GM12878 (cell line): ENCODE measurements around the gene POLE4. TPM values are rescaled to one million over a fixed set of nuclear protein-coding genes. Genes with fewer than 3 reads are reported as not detected.

ENCODE experiments used
- ATAC-seq: fragments of 200-7000 bp; cut with Tn5 transposase; 3 replicates; pipeline ENCODE4 v1.9.1; 2020; ENCODE audit warnings: mild to moderate bottlenecking, moderate library complexity
- BruUV-seq: library from RNA; stranded (reverse); fragments of 400-500 nt; replicated peaks from 2 replicates; lab custom pipeline; 2021; lab: Mats Ljungman, UMichigan
- CTCF ChIA-PET: fragments of 300-600 bp; sonication (Branson Sonifier 250); formaldehyde crosslinking; extraction: SDS; loops from one replicate; lab custom pipeline; 2021; ENCODE audit warnings: inconsistent platforms; lab: Yijun Ruan, JAX
- POLR2A ChIA-PET: fragments of 350-600 bp; formaldehyde crosslinking; extraction: SDS; loops from one replicate; lab custom pipeline; 2021; ENCODE audit warnings: inconsistent platforms; lab: Charles Lee
- RAD21 ChIA-PET: fragments of 300-600 bp; sonication (Branson Sonifier 250); formaldehyde crosslinking; loops from one replicate; lab custom pipeline; 2023; ENCODE audit warnings: antibody characterized with exemption; ENCODE audit not compliant: unreplicated experiment; lab: Charles Lee
- SMC1A ChIA-PET: fragments of 300-600 bp; sonication (Branson Sonifier 250); formaldehyde crosslinking; loops from one replicate; lab custom pipeline; 2023; ENCODE audit not compliant: unreplicated experiment, uncharacterized antibody; lab: Charles Lee
- DNase-seq: peaks from one replicate; pipeline ENCODE4 v3.0.0-alpha.2; 2011; ENCODE audit warnings: low read depth, low spot score
- FAIRE-seq: peaks from 3 replicates; lab custom pipeline; 2011; peaks lifted over from hg19 to GRCh38; lab: Jason Lieb, UNC
- H2AFZ ChIP-seq: 2 replicates; pipeline ENCODE4 v1.6.0; 2011; ENCODE audit warnings: low read depth, low read length, control low read depth; ENCODE audit not compliant: control insufficient read depth
- H3K27ac ChIP-seq: 2 replicates; pipeline ENCODE4 v1.5.1; 2011; ENCODE audit warnings: control low read depth; ENCODE audit not compliant: control insufficient read depth, insufficient read depth
- H3K27me3 ChIP-seq, 2 experiments: replicated peaks in 1 of 2; 2 replicates each; pipeline versions ENCODE4 v1.6.0 to v1.6.1; 2011; ENCODE audit warnings: low read length in 1 of 2; ENCODE audit not compliant: control insufficient read depth in 2 of 2, insufficient read depth in 2 of 2
- H3K36me3 ChIP-seq, 2 experiments: 2 replicates each; pipeline ENCODE4 v1.5.1; 2011; ENCODE audit warnings: low read length in 1 of 2; ENCODE audit not compliant: control insufficient read depth in 2 of 2, insufficient read depth in 2 of 2
- H3K4me1 ChIP-seq: 2 replicates; pipeline ENCODE4 v1.6.1; 2011; ENCODE audit warnings: mild to moderate bottlenecking, low read length, moderate library complexity, mixed read lengths; ENCODE audit not compliant: control insufficient read depth, insufficient read depth
- H3K4me2 ChIP-seq: 2 replicates; pipeline ENCODE4 v1.6.0; 2011; ENCODE audit warnings: control low read depth; ENCODE audit not compliant: control insufficient read depth, insufficient read depth
- H3K4me3 ChIP-seq: fragments of 200-600 bp; sonication (generic); 2 replicates; pipeline ENCODE4 v1.5.1; 2016
- H3K79me2 ChIP-seq: 2 replicates; pipeline ENCODE4 v1.6.0; 2011; ENCODE audit warnings: low read length; ENCODE audit not compliant: control insufficient read depth, insufficient read depth
- H3K9ac ChIP-seq: 2 replicates; pipeline ENCODE4 v1.8.0; 2011; ENCODE audit warnings: low read length, control low read depth, mixed read lengths; ENCODE audit not compliant: control insufficient read depth, insufficient read depth
- H3K9me3 ChIP-seq: replicated peaks from 3 replicates; pipeline ENCODE4 v1.5.1; 2011; ENCODE audit warnings: mild to moderate bottlenecking, low read length; ENCODE audit not compliant: control insufficient read depth, insufficient read depth
- H4K20me1 ChIP-seq: 2 replicates; pipeline ENCODE4 v1.6.0; 2011; ENCODE audit not compliant: control insufficient read depth, insufficient read depth
- BMI1 ChIP-seq: fragments of 450-650 bp; IDR thresholded peaks from 2 replicates; pipeline ENCODE4 v1.6.1; 2016; ENCODE audit warnings: mild to moderate bottlenecking, moderate library complexity, borderline replicate concordance
- HCFC1 ChIP-seq: fragments of 150-350 bp; IDR thresholded peaks from 2 replicates; pipeline ENCODE4 v1.6.1; 2014; ENCODE audit warnings: low read length
- IRF4 ChIP-seq: IDR thresholded peaks from 2 replicates; pipeline ENCODE4 v1.6.1; 2011; ENCODE audit warnings: low read depth, low read length
- KAT2A ChIP-seq: conservative IDR thresholded peaks from 2 replicates; pipeline ENCODE4 v1.6.1; 2011; ENCODE audit warnings: low read depth, low read length; ENCODE audit not compliant: control insufficient read depth
- KLF5 ChIP-seq: fragments of 450-650 bp; IDR thresholded peaks from 2 replicates; pipeline ENCODE4 v1.6.1; 2014; ENCODE audit warnings: mild to moderate bottlenecking; ENCODE audit not compliant: partially characterized antibody
- POLR2AphosphoS2 ChIP-seq: IDR thresholded peaks from 2 replicates; pipeline ENCODE4 v1.6.1; 2011; ENCODE audit warnings: low read depth, mild to moderate bottlenecking, low read length, improper control_type of control experiment, moderate library complexity
- RELB ChIP-seq: fragments of 450-650 bp; IDR thresholded peaks from 2 replicates; pipeline ENCODE4 v1.6.1; 2017; ENCODE audit warnings: low read depth, mild to moderate bottlenecking, moderate library complexity
- RUNX3 ChIP-seq: IDR thresholded peaks from 2 replicates; pipeline ENCODE4 v1.6.1; 2012; ENCODE audit warnings: low read length, inconsistent platforms
- ZNF217 ChIP-seq: fragments of 450-650 bp; IDR thresholded peaks from 2 replicates; pipeline ENCODE4 v1.6.1; 2017; ENCODE audit warnings: antibody characterized with exemption, mild to moderate bottlenecking
- WGBS: methylation state at CpG from one replicate; pipeline ENCODE4 v1.1.6; 2016; ENCODE audit warnings: low lambda C conversion rate; ENCODE audit not compliant: insufficient replicate concordance, insufficient coverage; ENCODE audit errors: missing lambda C conversion rate; 5-methylcytosine and 5-hydroxymethylcytosine counted together
- in situ Hi-C: fragments of 300-500 bp; cut with MboI; formaldehyde crosslinking; loops from 9 replicates; pipeline ENCODE4 v1.14.3; 2018; ENCODE audit warnings: mixed read lengths
- intact Hi-C: fragments of 100-400 bp; cut with micrococcal nuclease; formaldehyde crosslinking; loops from one replicate; pipeline ENCODE4 v1.14.2; 2022; ENCODE audit not compliant: unreplicated experiment
- polyA plus RNA-seq, 11 experiments: library from polyadenylated mRNA; depleted of rRNA in 4 of 11; unstranded in 6 of 11; stranded (reverse) in 5 of 11; fragments of >200 nt; fragmentation: Nextera tagmentation in 4 of 11; fragmentation: Illumina TruSeq in 1 of 11; extraction: Ambion mirVana in 4 of 11; extraction: Trizol in 1 of 11; gene quantifications; 1 replicate in 1 of 11; 2 replicates in 10 of 11; pipeline versions ENCODE4 v1.2.1 to v1.2.3, GENCODE V29; 2011 to 2016; ENCODE audit warnings: inconsistent platforms in 2 of 11, missing spikeins in 2 of 11, low read depth in 1 of 11
- total RNA-seq, 4 experiments: library from RNA; depleted of rRNA in 3 of 4; stranded (reverse); fragments of >200 nt in 3 of 4; fragmentation: Illumina TruSeq in 1 of 4; extraction: Trizol in 1 of 4; gene quantifications; 2 replicates each; pipeline versions ENCODE4 v1.2.1 to v1.2.3, GENCODE V29; 2013 to 2021
- TF ChIP-seq, protein P1 (sequence below): IDR thresholded peaks from 2 replicates; pipeline ENCODE4 v1.6.1; 2012; ENCODE audit warnings: low read depth, low read length, improper control_type of control experiment
- TF ChIP-seq, protein P2 (sequence below): fragments of 450-650 bp; IDR thresholded peaks from 2 replicates; pipeline ENCODE4 v1.6.1; 2016; ENCODE audit warnings: mild to moderate bottlenecking, moderate library complexity, borderline replicate concordance
- TF ChIP-seq, protein P3 (sequence below): fragments of 450-650 bp; IDR thresholded peaks from 2 replicates; pipeline ENCODE4 v1.6.1; 2016; ENCODE audit warnings: mild to moderate bottlenecking

Gene POLE4
- total and polyA plus RNA-seq, 10 of the 15 experiments (the other 5 are each of a cell fraction or from before 2014, with no cell fraction given), result 38.5 to 221 (median 66.8) TPM

GRCh38 chr2:74983631-74984392, 25.4 kb downstream of the POLE4 start (continued):
- TF ChIP-seq BMI1 (no peak), ZNF217 (no peak), POLR2AphosphoS2 (no peak), KAT2A (no peak), KLF5 (no peak)

- Histone ChIP-seq H3K4me2 (no peak overlapping the region), H3K79me2 (no peaks in the 10 kb centered on the region), H4K20me1 (no peaks in the 10 kb centered on the region), H3K4me3 (no peak overlapping the region), H3K36me3 (no peaks in the 10 kb centered on the region), H3K9ac (no peak overlapping the region), H3K27ac (no peak overlapping the region), H3K27me3 (no peaks in the 10 kb centered on the region), H3K4me1 (no peaks in the 10 kb centered on the region), H3K9me3 (no peaks in the 10 kb centered on the region), H2AFZ (no peak overlapping the region)
- DNase-seq (no peak), ATAC-seq (no peak), FAIRE-seq (no peak)
- 54% methylated on average over 3 of the region's 3 CpGs for WGBS
- POLR2A ChIA-PET, result interaction anchor here (1.1 kb wide), 1 partner anchor 9 kb away, joined by 6 read pairs; no protein-coding TSS in a partner anchor
- RAD21 ChIA-PET, result no interaction called here
- in situ Hi-C loops (no loop called here), intact Hi-C loops (no loop called here)
- SMC1A ChIA-PET, result interaction anchor here (1.0 to 2.1 kb wide), 3 partner anchors 64 to 120 kb away, joined by 4 to 7 read pairs (median 6); no protein-coding TSS in a partner anchor
- CTCF ChIA-PET, result interaction anchor here (0.9 to 2.4 kb wide), 3 partner anchors 24 to 66 kb away, joined by 3 to 19 read pairs (median 3); no protein-coding TSS in a partner anchor
- no TSS peak for BruUV-seq
- TF ChIP-seq RELB (no peak), RUNX3 (no peak), IRF4 (no peak), HCFC1 (no peak)
- TF ChIP-seq, protein P1, sequence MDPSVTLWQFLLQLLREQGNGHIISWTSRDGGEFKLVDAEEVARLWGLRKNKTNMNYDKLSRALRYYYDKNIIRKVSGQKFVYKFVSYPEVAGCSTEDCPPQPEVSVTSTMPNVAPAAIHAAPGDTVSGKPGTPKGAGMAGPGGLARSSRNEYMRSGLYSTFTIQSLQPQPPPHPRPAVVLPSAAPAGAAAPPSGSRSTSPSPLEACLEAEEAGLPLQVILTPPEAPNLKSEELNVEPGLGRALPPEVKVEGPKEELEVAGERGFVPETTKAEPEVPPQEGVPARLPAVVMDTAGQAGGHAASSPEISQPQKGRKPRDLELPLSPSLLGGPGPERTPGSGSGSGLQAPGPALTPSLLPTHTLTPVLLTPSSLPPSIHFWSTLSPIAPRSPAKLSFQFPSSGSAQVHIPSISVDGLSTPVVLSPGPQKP, result no peak
- TF ChIP-seq, protein P2, sequence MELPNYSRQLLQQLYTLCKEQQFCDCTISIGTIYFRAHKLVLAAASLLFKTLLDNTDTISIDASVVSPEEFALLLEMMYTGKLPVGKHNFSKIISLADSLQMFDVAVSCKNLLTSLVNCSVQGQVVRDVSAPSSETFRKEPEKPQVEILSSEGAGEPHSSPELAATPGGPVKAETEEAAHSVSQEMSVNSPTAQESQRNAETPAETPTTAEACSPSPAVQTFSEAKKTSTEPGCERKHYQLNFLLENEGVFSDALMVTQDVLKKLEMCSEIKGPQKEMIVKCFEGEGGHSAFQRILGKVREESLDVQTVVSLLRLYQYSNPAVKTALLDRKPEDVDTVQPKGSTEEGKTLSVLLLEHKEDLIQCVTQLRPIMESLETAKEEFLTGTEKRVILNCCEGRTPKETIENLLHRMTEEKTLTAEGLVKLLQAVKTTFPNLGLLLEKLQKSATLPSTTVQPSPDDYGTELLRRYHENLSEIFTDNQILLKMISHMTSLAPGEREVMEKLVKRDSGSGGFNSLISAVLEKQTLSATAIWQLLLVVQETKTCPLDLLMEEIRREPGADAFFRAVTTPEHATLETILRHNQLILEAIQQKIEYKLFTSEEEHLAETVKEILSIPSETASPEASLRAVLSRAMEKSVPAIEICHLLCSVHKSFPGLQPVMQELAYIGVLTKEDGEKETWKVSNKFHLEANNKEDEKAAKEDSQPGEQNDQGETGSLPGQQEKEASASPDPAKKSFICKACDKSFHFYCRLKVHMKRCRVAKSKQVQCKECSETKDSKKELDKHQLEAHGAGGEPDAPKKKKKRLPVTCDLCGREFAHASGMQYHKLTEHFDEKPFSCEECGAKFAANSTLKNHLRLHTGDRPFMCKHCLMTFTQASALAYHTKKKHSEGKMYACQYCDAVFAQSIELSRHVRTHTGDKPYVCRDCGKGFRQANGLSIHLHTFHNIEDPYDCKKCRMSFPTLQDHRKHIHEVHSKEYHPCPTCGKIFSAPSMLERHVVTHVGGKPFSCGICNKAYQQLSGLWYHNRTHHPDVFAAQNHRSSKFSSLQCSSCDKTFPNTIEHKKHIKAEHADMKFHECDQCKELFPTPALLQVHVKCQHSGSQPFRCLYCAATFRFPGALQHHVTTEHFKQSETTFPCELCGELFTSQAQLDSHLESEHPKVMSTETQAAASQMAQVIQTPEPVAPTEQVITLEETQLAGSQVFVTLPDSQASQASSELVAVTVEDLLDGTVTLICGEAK, result no peak
- TF ChIP-seq, protein P3, sequence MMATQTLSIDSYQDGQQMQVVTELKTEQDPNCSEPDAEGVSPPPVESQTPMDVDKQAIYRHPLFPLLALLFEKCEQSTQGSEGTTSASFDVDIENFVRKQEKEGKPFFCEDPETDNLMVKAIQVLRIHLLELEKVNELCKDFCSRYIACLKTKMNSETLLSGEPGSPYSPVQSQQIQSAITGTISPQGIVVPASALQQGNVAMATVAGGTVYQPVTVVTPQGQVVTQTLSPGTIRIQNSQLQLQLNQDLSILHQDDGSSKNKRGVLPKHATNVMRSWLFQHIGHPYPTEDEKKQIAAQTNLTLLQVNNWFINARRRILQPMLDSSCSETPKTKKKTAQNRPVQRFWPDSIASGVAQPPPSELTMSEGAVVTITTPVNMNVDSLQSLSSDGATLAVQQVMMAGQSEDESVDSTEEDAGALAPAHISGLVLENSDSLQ, result no peak
These were observed 26.6 kb downstream of the POLE4 start for GRCh38 chr2:74984947-74985637.
